HG02852 (cell line): ENCODE data around the gene GCNT2.
"Not testable (repeated sequence)": the region's sequence is repeated elsewhere in the genome, so short reads cannot be mapped to it uniquely, and the experiment has no call there.

Experiments
- ATAC-seq: cut with Tn5 transposase; IDR thresholded peaks from one replicate; pipeline ENCODE4 v1.9.1; 2021; ENCODE audit warnings: mild to moderate bottlenecking, moderate library complexity; ENCODE audit not compliant: unreplicated experiment

GCNT2 gene

DNA sequence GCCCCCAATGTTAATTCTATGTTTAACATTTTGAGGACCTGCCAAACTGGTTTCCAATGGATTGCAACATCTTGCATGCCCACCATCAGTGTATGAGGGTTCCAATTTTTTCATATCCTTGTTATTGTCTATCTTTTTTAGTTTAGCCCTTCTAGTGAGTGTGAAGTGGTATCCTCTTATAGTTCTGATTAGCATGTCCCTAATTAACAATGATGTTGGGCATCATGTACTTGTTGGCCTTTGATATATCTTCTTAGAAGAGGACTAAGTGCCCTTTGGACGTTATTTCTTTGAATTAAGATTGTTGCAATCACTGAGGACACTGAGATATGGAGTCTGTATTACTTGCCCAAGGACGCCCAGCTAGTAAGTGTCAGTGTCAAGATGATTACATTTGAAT is 22.3 kb downstream of the GCNT2 start:
- ATAC-seq, result no peak

DNA sequence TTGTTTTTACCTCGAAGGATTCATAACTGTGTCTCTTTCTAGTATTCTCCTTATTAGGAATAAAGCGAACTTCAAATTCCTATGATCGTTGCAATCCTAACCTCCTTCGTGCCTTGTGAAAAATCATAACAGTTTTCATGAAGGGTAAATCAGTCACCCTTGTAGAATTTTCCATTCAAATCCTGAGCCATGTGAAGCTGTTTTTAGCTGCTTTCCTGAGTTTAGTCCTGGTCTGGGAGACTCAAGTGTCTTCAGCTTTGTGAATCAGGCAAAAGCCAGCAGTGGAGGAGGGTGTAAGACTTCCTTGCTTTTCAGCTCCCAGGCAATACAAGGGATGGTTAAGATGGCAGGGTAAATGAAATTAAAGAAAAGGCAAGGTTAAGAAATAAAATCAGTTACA is 24.3 kb downstream of the GCNT2 start:
- no peak for ATAC-seq

DNA sequence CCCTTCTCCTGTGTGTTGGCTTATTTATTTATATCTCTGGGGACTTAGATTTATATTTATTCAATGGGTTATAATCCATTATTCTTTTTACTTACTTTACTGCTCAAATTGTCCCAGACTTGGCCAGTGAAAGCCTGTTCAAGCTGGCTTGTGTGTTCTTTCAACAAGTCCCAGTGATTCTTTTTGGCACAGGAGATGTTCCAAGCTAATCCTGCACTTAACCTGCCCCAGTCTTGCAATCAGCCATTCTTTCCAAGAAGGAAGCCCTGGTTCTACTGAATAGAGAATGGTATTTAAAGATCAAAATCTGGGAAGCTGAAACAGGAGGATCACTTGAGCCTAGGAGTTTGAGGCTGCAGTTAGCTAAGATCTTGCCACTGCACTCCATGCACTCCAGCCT is 26.7 kb downstream of the GCNT2 start:
- no peak for ATAC-seq

DNA sequence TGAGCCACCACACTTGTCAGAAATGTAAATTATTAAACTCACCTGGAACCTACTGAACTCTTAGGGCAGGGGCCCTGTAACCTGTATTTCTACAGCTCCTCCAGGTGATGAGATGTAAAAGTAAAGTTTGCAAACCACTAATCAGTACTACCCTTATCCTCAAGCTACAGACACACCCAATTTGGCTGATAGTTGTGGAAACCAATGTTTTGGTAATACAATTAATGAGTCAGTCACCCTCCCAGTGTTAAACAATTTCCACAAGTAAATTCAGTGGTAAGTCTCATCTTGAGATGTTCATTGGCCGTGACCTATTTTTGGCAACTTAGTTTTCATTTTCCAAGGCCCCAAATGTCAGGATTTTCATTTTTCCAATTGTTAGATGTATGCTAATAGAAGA is 29.6 kb downstream of the GCNT2 start:
- ATAC-seq, result no peak

DNA sequence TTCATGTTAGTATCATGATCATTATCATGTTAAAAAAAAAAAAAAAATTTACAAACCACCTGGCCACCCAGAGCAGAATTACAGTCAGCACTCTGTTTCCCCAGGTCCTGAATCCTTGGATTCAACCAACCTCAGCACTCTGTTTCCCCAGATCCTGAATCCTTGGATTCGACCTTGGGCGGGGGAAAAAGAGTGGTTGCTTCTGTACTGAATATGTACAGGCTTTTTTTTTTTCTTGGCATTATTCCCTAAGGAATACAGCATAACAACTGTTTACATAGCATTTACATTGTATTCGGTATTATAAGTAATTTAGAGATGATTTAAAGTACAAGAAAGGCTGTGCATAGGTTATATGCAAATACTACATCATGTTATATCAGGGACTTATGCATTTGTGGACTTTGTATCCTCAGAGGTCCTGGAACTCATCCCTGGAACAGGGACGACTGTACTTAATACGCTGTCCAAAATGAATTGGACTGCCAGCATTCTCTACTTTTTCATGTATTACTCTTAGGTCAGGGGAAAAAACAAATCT is 31.2 kb downstream of the GCNT2 start:
- no peak for ATAC-seq

DNA sequence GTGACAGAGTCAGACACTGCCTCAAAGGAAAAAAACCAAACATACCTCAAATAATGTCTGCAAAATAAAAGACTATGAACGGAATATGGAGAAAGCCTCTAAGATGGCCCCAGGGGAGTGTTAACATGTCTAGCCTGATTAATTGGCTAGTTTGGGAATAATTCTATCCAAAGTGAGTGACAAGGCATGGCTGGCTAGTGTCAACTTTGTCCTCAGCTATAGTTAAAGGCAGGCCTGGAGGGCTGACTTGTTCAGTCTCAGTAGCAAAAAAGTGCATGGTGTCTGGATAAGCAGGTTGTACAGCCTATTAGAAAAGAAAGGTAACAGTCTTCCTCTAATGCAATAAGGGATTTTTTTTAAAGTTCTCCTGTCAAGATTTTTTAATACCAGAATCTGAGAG is 32.7 kb downstream of the GCNT2 start:
- no peak for ATAC-seq

DNA sequence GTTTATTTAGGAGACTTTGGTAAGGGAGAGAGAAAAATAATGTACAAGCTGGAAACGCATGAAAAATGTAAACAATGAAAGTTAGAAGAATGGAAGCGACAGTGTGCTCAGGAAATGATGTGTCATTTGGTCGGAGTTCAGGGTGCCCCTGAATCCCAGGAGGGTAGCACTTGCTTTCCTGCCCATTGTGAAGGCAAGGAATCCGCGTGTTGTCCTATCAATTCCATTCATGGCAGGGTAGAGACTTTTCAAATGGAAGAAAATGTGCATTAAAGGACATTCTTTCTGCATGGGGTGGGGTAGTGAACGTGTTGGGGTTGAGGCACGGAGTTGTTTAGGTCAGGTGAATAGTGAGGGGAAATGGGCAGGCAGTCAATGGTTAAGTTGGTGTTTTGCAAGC is 33.7 kb downstream of the GCNT2 start:
- no peak for ATAC-seq

DNA sequence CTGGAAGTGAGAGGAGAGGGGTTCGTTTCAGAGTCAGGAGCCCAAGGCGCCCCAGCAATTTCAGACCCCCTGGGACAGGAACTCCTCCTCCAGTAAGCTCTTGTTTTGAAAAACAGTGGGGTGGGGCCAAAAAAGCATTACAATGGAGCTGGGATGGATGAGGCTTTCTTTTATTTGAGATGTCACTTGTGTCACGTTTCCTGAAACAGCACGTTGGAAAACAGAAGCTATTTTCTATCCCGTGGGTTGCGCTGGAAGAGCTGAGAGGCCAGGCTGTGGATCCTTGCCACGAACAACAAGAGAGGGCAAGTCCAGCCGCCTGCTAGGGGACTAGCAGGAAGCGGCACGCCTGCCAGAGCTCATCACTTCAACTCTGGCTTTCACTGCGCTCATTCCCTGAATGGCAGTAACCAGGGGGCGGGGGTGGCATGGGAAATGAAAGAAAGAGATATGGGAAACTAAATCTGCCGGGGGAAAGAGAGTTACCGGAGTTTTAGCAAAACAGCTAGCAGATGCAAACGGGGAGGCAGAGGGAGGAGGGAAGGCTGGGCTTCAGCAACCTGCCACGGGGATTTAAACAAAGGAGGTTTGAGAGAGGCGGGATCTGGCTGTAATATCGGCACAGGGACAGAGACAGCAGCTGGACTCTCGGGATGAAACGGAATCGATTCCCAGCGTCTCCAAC is 34.6 kb downstream of the GCNT2 start:
- ATAC-seq, result no peak

DNA sequence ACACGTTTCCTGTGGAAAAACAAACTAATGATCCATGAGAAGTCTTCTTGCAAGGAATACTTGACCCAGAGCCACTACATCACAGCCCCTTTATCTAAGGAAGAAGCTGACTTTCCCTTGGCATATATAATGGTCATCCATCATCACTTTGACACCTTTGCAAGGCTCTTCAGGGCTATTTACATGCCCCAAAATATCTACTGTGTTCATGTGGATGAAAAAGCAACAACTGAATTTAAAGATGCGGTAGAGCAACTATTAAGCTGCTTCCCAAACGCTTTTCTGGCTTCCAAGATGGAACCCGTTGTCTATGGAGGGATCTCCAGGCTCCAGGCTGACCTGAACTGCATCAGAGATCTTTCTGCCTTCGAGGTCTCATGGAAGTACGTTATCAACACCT is 35.4 kb downstream of the GCNT2 start:
- ATAC-seq, result no peak

DNA sequence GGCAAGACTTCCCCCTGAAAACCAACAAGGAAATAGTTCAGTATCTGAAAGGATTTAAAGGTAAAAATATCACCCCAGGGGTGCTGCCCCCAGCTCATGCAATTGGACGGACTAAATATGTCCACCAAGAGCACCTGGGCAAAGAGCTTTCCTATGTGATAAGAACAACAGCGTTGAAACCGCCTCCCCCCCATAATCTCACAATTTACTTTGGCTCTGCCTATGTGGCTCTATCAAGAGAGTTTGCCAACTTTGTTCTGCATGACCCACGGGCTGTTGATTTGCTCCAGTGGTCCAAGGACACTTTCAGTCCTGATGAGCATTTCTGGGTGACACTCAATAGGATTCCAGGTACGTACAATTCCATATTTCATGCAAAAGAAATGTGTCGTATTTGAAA is 35.8 kb downstream of the GCNT2 start:
- ATAC-seq, result no peak

DNA sequence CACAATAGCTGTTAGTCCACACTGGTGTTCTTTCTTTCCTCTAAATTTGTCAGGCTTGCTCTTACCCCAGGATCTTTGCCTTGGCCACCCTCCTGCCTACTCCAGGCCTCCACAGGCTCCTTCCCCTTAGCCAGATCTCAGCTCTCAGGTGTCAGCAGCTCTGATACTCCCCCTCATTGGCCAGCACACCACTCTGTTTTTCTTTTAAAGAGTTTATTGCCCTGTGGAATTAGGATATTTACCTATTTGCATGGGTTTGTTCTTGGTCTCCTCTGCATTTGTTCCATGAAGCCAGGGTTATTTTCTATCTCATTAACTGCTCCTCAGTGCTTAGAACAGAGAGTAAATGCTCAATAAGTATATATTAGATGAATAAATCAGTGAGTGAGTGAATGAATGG is 36.8 kb downstream of the GCNT2 start:
- ATAC-seq, result no peak

DNA sequence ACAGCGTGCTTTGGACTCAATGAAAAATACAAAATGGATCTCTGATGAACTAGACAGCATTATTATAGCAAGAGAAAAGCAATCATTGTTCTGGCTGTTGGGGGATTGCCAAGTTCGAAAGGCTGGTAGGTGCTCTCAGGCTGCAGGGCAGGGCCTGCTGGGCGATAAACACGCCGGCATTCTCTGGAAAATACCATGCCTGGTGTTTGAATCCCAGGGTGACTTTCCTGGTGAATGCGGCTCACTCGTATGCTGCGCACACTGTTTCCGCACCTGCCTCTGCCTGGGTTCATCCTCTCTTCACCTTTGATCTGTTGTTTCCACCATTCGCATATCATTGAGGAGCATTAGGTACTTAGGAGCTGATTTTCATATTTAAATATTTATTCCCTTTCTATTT is 37.4 kb downstream of the GCNT2 start:
- ATAC-seq, result no peak

DNA sequence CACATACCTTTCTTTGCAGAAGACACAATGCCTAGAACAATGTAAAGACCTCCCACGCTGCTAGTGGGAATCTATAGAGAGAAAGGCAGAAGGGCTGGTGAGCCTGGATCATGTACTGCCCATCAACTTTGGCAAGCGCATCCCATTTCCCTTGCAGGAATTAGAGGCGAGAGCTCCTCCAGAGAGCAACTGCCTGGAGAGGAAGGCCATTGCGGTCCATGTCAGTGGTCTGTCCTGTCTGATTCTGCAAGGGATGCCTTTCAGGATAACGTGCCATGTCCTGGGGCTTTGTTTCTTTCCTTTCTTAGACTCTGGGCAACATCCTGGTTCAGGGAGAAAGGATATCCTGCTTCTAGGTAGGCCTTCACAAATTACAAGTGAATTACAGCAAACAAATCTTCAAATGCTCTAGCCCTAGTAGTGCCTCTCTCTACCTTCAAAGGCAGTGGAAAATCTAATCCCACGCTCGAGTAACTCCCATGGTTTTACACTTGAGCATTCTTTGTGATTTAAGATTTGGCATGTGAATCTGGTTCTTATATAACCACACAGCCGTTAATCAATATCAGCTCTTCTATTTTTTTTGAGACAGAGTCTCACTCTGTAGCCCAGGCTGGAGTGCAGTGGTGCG is 38.5 kb downstream of the GCNT2 start:
- ATAC-seq, result no peak

DNA sequence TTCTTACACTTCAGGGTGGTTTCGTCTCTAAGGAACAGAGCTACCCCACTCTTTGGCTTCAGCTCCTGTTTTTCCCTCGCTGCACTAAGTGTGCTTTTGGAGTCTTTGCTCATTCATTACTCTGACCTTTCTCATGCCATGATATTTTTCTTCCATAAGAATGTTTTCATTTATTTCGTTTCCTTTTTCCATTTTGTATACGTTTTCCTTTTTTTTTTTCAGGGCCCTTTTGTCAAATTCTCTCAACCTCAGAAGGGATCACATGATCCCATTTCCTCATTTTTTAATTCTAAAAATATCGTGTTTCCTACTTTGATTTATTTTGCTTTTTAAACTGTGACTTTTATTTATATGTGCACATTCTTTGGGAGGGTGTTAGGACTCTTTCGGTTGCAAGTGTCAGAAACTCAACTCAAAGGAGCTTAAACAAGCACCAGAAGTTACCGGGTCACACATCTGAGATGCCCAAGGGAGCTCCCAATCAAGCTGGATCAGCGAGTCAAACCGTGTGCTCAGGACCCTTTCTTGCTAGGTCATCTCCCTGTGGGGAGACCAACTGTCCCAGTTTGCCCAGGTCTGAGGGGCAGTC is 40.6 kb downstream of the GCNT2 start:
- no peak for ATAC-seq

DNA sequence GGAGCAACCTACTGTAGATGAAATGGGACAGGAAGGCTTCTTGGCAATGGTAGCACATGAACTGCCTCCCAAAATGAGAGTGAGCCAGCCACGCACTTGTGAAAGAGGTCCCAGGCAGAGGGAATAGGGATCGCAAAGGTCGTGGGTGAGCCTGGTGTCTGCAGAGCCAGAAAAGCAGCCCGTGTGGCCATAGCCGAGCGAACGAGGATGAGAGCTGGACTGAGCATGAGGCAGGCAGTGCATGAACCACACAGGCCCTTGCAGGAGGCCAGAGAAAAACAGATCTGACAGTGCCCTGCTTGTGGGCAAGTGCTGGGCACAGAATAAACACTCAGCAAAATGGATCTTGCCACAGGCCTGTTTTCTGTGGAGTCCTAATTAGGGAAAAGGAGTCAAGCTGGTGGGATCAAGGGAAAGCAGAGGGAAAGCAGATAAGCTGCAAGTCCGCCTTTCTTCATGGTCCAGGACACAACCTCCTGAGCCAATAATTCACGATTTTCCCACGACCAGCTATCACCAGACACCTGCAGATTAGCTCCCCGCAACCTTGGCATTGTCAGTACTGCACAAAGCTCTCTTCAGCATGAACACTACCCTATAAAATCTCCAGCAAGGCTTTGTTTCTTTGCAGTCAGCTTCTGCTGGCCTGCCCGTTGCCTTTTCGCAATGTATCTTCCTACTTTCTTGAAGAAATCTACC is 44.0 kb downstream of the GCNT2 start:
- no peak for ATAC-seq

DNA sequence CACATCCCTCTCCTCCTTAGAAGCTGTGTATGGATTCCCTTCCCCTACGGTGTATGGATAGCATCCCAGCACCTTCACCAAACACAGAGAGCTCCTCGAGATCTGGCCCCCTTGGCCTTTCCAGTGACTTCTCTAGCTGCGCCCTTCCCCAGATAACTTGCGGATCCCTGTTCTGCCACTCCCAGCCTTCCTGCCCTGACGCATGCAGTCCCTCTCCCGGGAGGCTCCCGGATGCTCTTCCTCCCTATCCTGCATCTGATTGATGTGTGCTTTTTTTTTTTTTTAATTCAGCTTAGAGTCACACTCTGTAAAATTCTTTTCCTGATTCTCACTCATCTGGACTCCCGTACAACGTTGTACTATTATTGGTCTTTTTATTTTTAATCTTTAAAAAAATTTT is 44.8 kb downstream of the GCNT2 start:
- no peak for ATAC-seq

DNA sequence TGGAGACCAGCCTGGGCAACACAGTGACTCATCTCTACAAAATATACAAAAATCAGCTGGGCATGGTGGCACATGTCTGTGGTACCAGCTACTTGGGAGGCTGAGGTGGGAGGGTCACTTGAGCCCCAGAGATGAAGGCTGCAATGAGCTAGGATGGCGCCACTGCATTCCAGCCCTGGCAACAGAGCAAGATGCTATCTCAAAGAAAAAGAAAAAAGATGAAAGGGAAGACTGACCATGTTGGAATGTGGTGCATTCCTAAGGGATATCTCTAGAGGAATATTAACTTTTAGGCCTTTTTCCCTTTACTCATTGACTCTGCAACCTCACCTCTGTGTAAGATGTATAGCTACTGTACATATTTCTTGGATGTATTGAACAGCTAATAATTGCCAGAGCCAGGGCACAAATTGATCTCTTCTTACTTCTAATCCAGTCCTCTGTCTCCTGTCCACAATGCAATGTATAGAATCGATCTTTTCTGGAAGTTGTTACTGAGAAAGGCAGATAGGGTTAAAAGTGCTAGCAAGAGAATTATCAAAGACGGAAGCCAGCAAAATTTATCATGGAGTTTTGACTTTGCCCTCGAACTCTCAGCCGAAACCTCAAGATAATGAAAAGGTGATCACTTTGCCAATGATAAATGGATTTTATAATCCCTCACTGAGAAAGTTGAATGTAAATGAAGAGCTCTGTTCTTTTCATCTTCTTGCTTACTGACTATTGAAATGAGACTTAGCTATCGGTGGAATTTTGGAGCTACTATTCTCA is 46.3 kb downstream of the GCNT2 start:
- ATAC-seq, result no peak

DNA sequence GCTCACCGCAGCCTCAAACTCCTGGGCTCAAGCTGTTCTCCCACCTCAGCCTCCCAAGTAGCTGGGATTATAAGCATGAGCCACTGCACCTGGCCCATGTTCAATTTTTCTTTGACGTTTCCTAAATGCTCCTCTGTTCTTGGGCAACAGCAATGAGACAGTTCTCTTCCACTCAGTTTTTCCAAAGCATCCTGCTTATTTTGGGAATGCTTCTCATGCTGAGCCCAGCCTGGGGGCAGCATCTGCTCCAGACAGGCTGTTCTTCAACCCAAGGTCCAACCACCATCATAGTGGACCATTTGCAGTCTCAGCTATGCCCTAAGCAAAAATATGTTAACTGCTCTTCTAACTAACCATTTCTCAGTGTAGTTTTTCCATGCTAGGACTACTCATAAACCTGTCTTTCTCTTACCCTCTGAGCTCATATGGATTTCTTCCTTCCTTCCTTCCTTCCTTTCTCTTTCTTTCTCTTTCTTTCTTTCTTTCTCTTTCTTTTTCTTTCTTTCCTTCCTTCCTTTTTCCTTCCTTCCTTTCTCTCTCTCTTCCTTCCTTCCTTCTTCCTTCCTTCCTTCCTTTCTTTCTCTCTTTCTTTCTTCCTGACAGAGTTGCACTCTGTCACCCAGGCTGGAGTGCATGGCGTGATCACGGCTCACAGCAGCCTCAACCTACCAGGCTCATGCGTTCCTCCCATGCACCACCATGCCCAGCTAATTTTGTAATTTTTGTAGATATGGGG is 48.4 kb downstream of the GCNT2 start:
- no peak for ATAC-seq

DNA sequence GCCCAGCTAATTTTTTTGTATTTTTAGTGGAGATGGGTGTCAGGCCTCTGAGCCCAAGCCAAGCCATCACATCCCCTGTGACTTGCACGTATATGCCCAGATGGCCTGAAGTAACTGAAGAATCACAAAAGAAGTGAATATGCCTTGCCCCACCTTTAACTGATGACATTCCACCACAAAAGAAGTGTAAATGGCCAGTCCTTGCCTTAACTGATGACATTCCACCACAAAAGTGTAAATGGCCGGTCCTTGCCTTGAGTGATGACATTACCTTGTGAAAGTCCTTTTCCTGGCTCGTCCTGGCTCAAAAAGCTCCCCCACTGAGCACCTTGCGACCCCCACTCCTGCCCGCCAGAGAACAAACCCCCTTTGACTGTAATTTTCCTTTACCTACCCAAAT is 54.4 kb downstream of the GCNT2 start:
- ATAC-seq, result not testable (repeated sequence)

DNA sequence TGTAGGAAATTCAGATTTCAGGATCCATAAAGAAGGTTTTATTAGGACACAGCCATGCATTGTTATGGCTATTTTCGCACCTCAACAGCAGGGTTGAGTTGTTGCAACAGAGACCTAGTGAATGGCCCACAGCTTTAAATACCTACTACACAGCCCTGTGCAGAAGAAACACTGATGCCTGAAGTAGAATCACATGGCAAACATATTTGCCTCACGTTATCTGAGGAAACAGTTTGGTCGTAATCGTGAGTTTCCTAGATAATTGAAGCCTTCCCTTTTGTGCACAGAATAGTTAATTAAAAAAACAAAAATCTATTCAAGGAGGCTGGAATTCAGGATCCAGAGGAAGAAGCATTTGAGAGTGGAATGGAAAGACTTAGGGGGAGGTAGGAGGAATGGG is 55.1 kb downstream of the GCNT2 start:
- no peak for ATAC-seq
